Renal cortex interstitium (tissue), 11 donors: ENCODE measurements around the gene CDC42BPB. TPM values are rescaled to one million over a fixed set of nuclear protein-coding genes. Genes with fewer than 3 reads are reported as not detected.
"Not testable (repeated sequence)": the region's sequence is repeated elsewhere in the genome, so short reads cannot be mapped to it uniquely, and the experiment has no call there.

ENCODE experiments used
- DNase-seq, 11 donors: peaks; one replicate each; pipeline ENCODE4 v3.0.0-alpha.2; 2013; ENCODE audit warnings: low read depth in 9 of 11, low spot score in 4 of 11; ENCODE audit errors: extremely low read depth in 1 of 11
- polyA plus RNA-seq, 3 donors: library from polyadenylated mRNA; unstranded; fragments of 120-200 nt; gene quantifications; one replicate each; pipeline ENCODE4 v1.2.1, GENCODE V29; 2013; ENCODE audit not compliant: insufficient read length in 3 of 3

CDC42BPB gene
- polyA plus RNA-seq, 3 donors: 74.0 to 98.5 (median 84.0) TPM

GRCh38 chr14:103028161-103028767 is 29.1 kb downstream of the CDC42BPB start:
- no peak for DNase-seq

DNA sequence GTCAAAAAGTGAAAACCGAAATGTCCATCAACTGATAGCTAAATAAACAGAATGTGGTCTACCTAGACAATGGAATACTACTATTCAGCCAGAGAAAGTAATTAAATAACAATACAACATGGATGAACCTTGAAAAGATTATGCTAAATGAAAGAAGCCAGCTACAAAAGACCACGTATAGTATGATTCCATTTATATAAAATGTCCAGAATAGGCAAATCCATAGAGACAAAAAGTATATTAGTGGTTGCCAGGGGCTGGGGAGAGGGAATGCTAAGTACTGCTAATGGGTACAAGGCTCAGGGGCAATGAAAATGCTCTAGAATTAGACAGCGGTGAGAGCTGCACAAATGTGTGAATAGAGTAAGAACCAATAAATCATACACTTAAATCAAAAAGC is 29.9 kb downstream of the CDC42BPB start:
- no peak for DNase-seq

GRCh38 chr14:103026988-103027387 is 30.4 kb downstream of the CDC42BPB start:
- DNase-seq: no peak

DNA sequence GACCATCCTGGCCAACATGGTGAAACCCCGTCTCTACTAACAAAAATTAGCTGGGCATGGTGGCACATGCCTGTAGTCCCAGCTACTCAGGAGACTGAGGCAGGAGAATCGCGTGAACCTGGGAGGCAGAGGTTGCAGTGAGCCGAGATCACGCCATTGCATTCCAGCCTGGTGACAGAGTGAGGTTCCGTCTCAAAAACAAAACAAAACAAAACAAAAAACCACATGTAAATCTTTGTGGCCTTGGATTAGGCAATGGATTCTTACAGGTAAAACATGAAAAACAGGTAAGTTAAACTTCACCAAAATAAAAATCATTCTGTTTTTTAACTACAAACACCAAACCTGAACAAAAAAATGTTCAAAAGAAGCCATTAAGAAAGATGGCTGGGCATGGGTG is 31.2 kb downstream of the CDC42BPB start:
- DNase-seq: not testable (repeated sequence)

- DNase-seq: no peak
Measured at GRCh38 chr14:103023881-103024473, 33.4 kb downstream of the CDC42BPB start.

DNA sequence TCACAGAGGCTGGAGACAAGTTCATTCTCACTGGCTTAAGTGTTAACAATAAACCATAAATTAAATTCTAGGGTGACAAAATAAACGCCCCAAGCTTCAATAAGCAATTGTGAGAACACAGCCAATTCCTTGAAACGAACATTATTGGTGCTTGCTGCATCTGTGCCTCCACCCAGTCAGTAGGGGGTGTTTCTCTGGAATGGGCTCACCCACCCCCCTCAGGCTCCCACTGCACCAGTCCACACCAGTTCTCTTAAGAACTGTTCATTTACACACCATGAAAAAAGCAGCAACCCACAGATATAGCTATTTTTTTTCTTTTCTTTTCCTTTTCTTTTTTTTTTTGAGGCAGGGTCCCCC is 34.7 kb downstream of the CDC42BPB start:
- no peak for DNase-seq

- DNase-seq: no peak
Measured at GRCh38 chr14:103022002-103022684, 35.2 kb downstream of the CDC42BPB start.

- no peak for DNase-seq
Measured at GRCh38 chr14:103021684-103022001, 35.7 kb downstream of the CDC42BPB start.

GRCh38 chr14:103020271-103021170 is 36.8 kb downstream of the CDC42BPB start:
- DNase-seq: no peak

DNA sequence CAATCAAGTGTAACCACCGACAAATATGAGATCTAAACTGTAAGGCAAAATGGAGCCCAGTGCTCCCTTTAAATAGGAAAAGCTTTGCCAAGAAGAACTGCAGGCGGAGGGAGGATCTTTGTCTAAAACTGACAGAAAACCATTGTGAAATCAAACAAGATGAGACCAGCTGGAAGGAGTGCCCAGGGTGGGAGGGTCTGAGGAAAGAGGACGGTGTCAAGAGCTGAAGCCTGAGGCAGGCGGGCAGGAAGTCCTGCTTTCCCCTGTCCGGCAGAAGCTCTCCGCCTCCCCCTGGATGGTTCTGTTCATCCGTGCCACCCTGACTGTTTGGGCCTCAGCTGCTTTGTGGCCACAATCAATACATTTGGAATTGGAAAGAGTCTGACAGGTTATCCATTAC is 37.5 kb downstream of the CDC42BPB start:
- DNase-seq: no peak

DNA sequence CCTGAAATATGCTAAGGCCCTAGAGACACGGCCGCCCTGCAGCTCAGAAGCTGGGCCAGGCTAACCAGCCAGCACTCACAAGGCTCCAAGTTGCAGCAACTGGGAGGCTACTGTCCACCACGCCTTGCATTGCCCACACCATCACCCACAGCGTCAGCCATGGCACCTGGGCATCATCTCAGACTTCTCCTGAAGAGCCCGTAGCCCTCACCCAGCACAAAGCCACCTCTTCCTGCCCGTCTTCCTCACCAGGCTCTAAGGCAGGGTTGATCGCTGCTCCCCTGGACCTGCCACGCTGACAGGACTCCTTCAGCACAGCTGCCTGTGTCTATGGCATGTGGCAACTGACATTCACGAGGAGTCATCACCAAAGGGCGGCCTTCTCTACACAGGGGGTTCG is 38.1 kb downstream of the CDC42BPB start:
- no peak for DNase-seq

DNA sequence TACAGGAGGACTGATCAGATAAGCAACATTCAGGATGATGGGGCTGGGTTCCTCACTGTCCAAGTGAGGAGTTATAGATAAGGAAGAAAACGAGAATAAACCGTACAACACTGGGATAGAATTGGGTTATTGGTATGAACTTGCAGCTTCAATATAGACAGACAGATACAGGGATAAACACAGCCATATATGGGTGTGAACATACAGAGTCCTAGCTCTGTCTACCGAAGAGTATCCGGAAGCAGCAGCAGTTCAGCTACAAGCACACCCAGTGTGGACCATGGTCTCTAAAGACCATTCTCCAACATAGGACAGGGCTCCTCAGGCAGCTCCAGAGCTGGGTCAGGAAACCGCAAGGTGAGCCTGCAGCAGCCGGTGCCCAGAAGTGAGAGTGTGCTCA is 40.8 kb downstream of the CDC42BPB start:
- no peak for DNase-seq

GRCh38 chr14:103016071-103016470 is 41.3 kb downstream of the CDC42BPB start:
- DNase-seq: no peak

GRCh38 chr14:103015426-103015825 is 41.9 kb downstream of the CDC42BPB start:
- DNase-seq: no peak

DNA sequence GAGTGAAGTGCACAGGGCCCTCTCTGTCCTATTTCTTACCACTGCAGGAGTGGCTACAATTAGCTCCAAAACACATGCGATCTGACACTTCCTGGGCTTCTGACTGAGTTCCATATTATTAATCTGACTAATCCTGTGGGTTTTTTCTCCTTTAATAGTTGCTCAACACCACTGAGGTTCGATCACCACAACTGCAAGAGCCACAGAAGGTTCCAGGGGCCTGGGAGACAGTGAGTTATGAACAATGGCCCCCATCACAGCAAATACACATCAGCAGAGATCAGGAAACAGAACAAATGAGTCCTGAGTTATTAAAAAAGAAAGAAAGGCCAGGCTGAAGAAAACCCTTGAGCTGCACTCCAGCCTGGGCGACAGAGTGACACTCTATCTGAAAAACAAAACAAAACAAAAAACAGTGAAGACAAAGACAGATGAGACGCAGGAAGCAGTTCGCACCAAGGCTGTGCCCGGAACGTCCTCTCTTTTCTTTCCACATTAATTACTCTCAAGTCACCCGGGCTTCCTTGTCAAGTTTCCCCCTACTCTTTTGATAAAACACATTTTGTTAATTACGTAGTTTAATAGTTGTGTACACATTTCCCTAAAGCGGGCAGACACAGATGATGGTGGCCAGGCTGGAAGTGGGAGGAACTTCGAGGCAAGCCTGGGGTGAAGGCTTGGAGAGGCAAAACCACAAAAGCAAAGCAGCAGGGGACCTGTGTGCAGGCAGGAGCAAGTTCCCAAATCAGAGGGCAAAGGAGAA is 42.7 kb downstream of the CDC42BPB start:
- DNase-seq: no peak

- DNase-seq: no peak
Measured at GRCh38 chr14:103013028-103013427, 44.3 kb downstream of the CDC42BPB start.

- DNase-seq: no peak
Measured at GRCh38 chr14:103009559-103009958, 47.8 kb downstream of the CDC42BPB start.

DNA sequence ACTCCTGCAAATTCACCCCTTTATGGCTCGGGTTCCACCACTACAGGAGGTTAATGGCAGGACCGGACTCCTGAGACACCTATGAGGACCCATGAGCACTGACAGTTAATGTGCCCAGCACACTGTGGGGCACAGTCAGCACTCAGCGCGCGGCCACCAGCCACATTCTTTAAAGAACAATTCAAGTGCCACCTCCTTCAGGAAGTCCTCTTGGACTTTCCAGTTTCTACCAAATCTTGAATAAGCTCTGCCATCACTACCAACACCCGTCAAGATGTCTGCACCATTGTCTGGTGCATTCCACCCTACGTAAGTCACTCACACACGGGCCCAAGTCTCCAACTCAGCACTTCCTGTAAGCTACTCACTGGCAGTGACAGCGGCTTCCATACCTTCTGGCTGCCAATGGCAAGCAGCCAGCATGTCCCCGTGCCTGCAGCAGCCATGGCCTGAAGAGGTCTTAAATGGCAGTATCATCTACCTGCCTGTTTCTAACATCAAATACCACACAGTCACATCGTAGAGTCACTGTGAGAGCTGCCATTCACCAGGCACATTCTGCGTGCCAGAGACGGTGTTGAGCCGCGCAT is 48.5 kb downstream of the CDC42BPB start:
- DNase-seq: no peak

DNA sequence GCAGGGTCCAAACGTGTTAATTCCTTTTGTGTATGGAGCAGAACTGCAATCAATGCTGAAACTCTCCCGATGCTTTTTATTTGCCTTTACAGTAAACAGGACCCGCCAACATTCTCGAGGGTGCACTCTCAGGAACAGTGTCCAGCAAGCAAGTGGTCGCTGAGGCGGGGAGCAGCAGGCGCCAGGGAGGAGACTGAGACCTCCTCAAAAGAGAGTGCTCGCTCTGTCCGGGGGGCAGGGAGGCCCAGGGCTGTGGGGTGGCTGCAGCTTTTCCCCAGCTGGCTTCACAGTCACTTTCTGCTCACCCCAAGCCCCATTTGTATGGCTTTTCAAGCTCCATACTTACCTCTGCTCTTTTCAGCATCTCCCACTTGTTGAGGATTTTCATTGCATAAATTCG is 49.2 kb downstream of the CDC42BPB start:
- DNase-seq: no peak
